HUDEP-2 (cell line): ENCODE results near the gene ATP1A1.
A peak's percentile ranks its signal among the peaks of the same experiment; 100 is the strongest.

ENCODE experiments used
- DNase-seq, 76 experiments: peaks; one replicate each; lab custom pipeline; 2025; ENCODE audit not compliant: unreplicated experiment in 76 of 76; lab: John Stamatoyannopoulos, UW

ATP1A1 gene

GRCh38 chr1:116388122-116388521, 15.1 kb downstream of the ATP1A1 start:
- DNase-seq, result peak in 1 of 76 experiments; percentile 8

GRCh38 chr1:116389013-116389412, 16.0 kb downstream of the ATP1A1 start:
- DNase-seq, result no peak

- no peak for DNase-seq
Observed at GRCh38 chr1:116389686-116390085, 16.6 kb downstream of the ATP1A1 start.

- DNase-seq, result no peak
Observed at GRCh38 chr1:116390195-116390594, 17.2 kb downstream of the ATP1A1 start.

GRCh38 chr1:116391185-116391584, 18.1 kb downstream of the ATP1A1 start:
- DNase-seq, result no peak

GRCh38 chr1:116392717-116393404, 19.8 kb downstream of the ATP1A1 start:
- no peak for DNase-seq

- DNase-seq, result no peak
Observed at GRCh38 chr1:116393792-116394191, 20.7 kb downstream of the ATP1A1 start.

GRCh38 chr1:116394270-116394669, 21.2 kb downstream of the ATP1A1 start:
- no peak for DNase-seq

GRCh38 chr1:116396769-116397168, 23.7 kb downstream of the ATP1A1 start:
- no peak for DNase-seq

- DNase-seq, result no peak
Observed at GRCh38 chr1:116397728-116398127, 24.7 kb downstream of the ATP1A1 start.

- no peak for DNase-seq
Observed at GRCh38 chr1:116400780-116401179, 27.7 kb downstream of the ATP1A1 start.

GRCh38 chr1:116401646-116402176, 28.7 kb downstream of the ATP1A1 start:
- no peak for DNase-seq

GRCh38 chr1:116402333-116402732, 29.3 kb downstream of the ATP1A1 start:
- no peak for DNase-seq

- no peak for DNase-seq
Observed at GRCh38 chr1:116403496-116404136, 30.6 kb downstream of the ATP1A1 start.

GRCh38 chr1:116404699-116405098, 31.7 kb downstream of the ATP1A1 start:
- no peak for DNase-seq

- DNase-seq, result no peak
Observed at GRCh38 chr1:116405241-116406135, 32.4 kb downstream of the ATP1A1 start.

- DNase-seq, result no peak
Observed at GRCh38 chr1:116407033-116407432, 34.0 kb downstream of the ATP1A1 start.

- no peak for DNase-seq
Observed at GRCh38 chr1:116408193-116408592, 35.1 kb downstream of the ATP1A1 start.

- DNase-seq, result peak in 64 of 76 experiments; percentile 6 to 79 (median 43)
Observed at GRCh38 chr1:116408803-116409720, 36.0 kb downstream of the ATP1A1 start.

- DNase-seq, result peak in 1 of 76 experiments; percentile 32
Observed at GRCh38 chr1:116409751-116410191, 36.7 kb downstream of the ATP1A1 start.
